ENCODE results near the gene DPYSL4.
"Not testable (repeated sequence)": the region's sequence is repeated elsewhere in the genome, so short reads cannot be mapped to it uniquely, and the experiment has no call there.

Gene DPYSL4

GRCh38 chr10:132219486-132219885, 32.7 kb downstream of the DPYSL4 start:
- H3K4me3 ChIP-seq (ENCODE audit: low read depth, low read length), result no peak overlapping the region
- no peak for DNase-seq (ENCODE audit: low read depth)

- H3K4me3 ChIP-seq (ENCODE audit: low read depth, low read length), result no peak overlapping the region
- no peak for DNase-seq (ENCODE audit: low read depth)
These were observed 33.3 kb downstream of the DPYSL4 start for GRCh38 chr10:132220061-132220460.

GRCh38 chr10:132220996-132221395, 34.2 kb downstream of the DPYSL4 start:
- H3K4me3 ChIP-seq (ENCODE audit: low read depth, low read length); DNase-seq (ENCODE audit: low read depth): not testable (repeated sequence)

- DNase-seq (ENCODE audit: low read depth), result no peak
- H3K4me3 ChIP-seq (ENCODE audit: low read depth, low read length), result no peak overlapping the region
These were observed 36.0 kb downstream of the DPYSL4 start for GRCh38 chr10:132222726-132223125.

- no peak overlapping the region for H3K4me3 ChIP-seq (ENCODE audit: low read depth, low read length)
- no peak for DNase-seq (ENCODE audit: low read depth)
These were observed 36.4 kb downstream of the DPYSL4 start for GRCh38 chr10:132223156-132223590.

GRCh38 chr10:132223611-132224342, 37.0 kb downstream of the DPYSL4 start:
- H3K4me3 ChIP-seq (ENCODE audit: low read depth, low read length), result no peak overlapping the region
- DNase-seq (ENCODE audit: low read depth), result no peak

GRCh38 chr10:132224343-132225072, 37.8 kb downstream of the DPYSL4 start:
- H3K4me3 ChIP-seq (ENCODE audit: low read depth, low read length), result no peak overlapping the region
- DNase-seq (ENCODE audit: low read depth), result no peak

- DNase-seq (ENCODE audit: low read depth), result no peak
- H3K4me3 ChIP-seq (ENCODE audit: low read depth, low read length), result no peak overlapping the region
These were observed 38.5 kb downstream of the DPYSL4 start for GRCh38 chr10:132225073-132225848.

GRCh38 chr10:132225849-132226205, 39.1 kb downstream of the DPYSL4 start:
- no peak overlapping the region for H3K4me3 ChIP-seq (ENCODE audit: low read depth, low read length)
- DNase-seq (ENCODE audit: low read depth), result no peak

GRCh38 chr10:132226586-132227405, 40.0 kb downstream of the DPYSL4 start:
- no peak overlapping the region for H3K4me3 ChIP-seq (ENCODE audit: low read depth, low read length)
- DNase-seq (ENCODE audit: low read depth), result no peak

GRCh38 chr10:132227851-132228390, 41.2 kb downstream of the DPYSL4 start:
- no peak for DNase-seq (ENCODE audit: low read depth)
- H3K4me3 ChIP-seq (ENCODE audit: low read depth, low read length), result no peak overlapping the region

GRCh38 chr10:132228616-132229015, 41.9 kb downstream of the DPYSL4 start:
- H3K4me3 ChIP-seq (ENCODE audit: low read depth, low read length), result no peak overlapping the region
- DNase-seq (ENCODE audit: low read depth), result no peak

GRCh38 chr10:132229096-132229495, 42.3 kb downstream of the DPYSL4 start:
- no peak for DNase-seq (ENCODE audit: low read depth)
- H3K4me3 ChIP-seq (ENCODE audit: low read depth, low read length), result no peak overlapping the region

- DNase-seq (ENCODE audit: low read depth), result no peak
- no peak overlapping the region for H3K4me3 ChIP-seq (ENCODE audit: low read depth, low read length)
These were observed 43.2 kb downstream of the DPYSL4 start for GRCh38 chr10:132229834-132230556.

- H3K4me3 ChIP-seq (ENCODE audit: low read depth, low read length), result no peak overlapping the region
- no peak for DNase-seq (ENCODE audit: low read depth)
These were observed 43.9 kb downstream of the DPYSL4 start for GRCh38 chr10:132230557-132231210.

- no peak for DNase-seq (ENCODE audit: low read depth)
- no peak overlapping the region for H3K4me3 ChIP-seq (ENCODE audit: low read depth, low read length)
These were observed 44.9 kb downstream of the DPYSL4 start for GRCh38 chr10:132231656-132232022.

GRCh38 chr10:132232023-132232951, 45.5 kb downstream of the DPYSL4 start:
- DNase-seq (ENCODE audit: low read depth), result no peak
- no peak overlapping the region for H3K4me3 ChIP-seq (ENCODE audit: low read depth, low read length)

All from skeletal muscle cell (primary cell).